Esophagus muscularis mucosa (tissue), 4 donors: Measurements from ENCODE around the gene S1PR1. TPM values are rescaled to one million over a fixed set of nuclear protein-coding genes. Genes with fewer than 3 reads are reported as not detected.
"Not testable (repeated sequence)": the region's sequence is repeated elsewhere in the genome, so short reads cannot be mapped to it uniquely, and the experiment has no call there.

ENCODE experiments used
- DNase-seq: peaks from one replicate; pipeline ENCODE4 v3.0.0-alpha.2; 2017; ENCODE audit errors: extremely low spot score
- H3K27ac ChIP-seq, 4 donors: fragments of 200-600 bp; sonication (generic); replicated peaks in 1 of 4; 1 replicate in 3 of 4; 2 replicates in 1 of 4; pipeline ENCODE4 v1.5.1; 2016 to 2019; ENCODE audit warnings: mild to moderate bottlenecking in 1 of 4
- H3K27me3 ChIP-seq, 4 donors: fragments of 200-600 bp; sonication (generic); one replicate each; pipeline versions ENCODE4 v1.5.1 to v1.6.0; 2016 to 2019
- H3K36me3 ChIP-seq, 4 donors: fragments of 200-600 bp; sonication (generic); one replicate each; pipeline ENCODE4 v1.5.1; 2016 to 2019
- H3K4me1 ChIP-seq, 4 donors: fragments of 200-600 bp; sonication (generic); one replicate each; pipeline ENCODE4 v1.5.1; 2016 to 2019
- H3K4me3 ChIP-seq, 4 donors: fragments of 200-600 bp; sonication (generic); 1 replicate in 2 of 4; 2 replicates in 2 of 4; pipeline ENCODE4 v1.5.1; 2016 to 2019; ENCODE audit warnings: mild to moderate bottlenecking in 4 of 4, moderate library complexity in 1 of 4
- H3K9me3 ChIP-seq, 4 donors: fragments of 200-600 bp; sonication (generic); 1 replicate in 3 of 4; 2 replicates in 1 of 4; pipeline ENCODE4 v1.5.1; 2016 to 2019
- CTCF ChIP-seq, 3 experiments: fragments of 200-600 bp in 2 of 3; fragments of 450-650 bp in 1 of 3; sonication (generic) in 2 of 3; IDR thresholded peaks; one replicate each; pipeline ENCODE4 v1.5.1; 2017 to 2019; ENCODE audit warnings: antibody characterized with exemption in 3 of 3, mild to moderate bottlenecking in 2 of 3, moderate library complexity in 1 of 3
- EP300 ChIP-seq: sonication (generic); formaldehyde crosslinking; IDR thresholded peaks from one replicate; pipeline ENCODE4 v1.6.1; 2017; ENCODE audit warnings: antibody characterized with exemption
- POLR2A ChIP-seq: fragments of 450-650 bp; IDR thresholded peaks from one replicate; pipeline ENCODE4 v1.6.1; 2017; ENCODE audit warnings: antibody characterized with exemption, moderate library complexity, mild to moderate bottlenecking, low read depth
- POLR2AphosphoS5 ChIP-seq, 2 donors: sonication (generic); formaldehyde crosslinking; IDR thresholded peaks; one replicate each; pipeline ENCODE4 v1.6.1; 2017; ENCODE audit warnings: antibody characterized with exemption in 2 of 2
- WGBS: methylation state at CpG from one replicate; pipeline ENCODE4 v1.1.5; 2018; 5-methylcytosine and 5-hydroxymethylcytosine counted together
- intact Hi-C: fragments of 100-400 bp; cut with DNase I; formaldehyde crosslinking; loops from one replicate; pipeline ENCODE4 v1.15.1; 2023
- total RNA-seq, 4 donors: library from RNA; depleted of rRNA; stranded (reverse); fragments of >200 nt; gene quantifications; one replicate each; pipeline versions ENCODE4 v1.1.0 to v1.2.1, GENCODE V29; 2016

The S1PR1 gene
- total RNA-seq, 4 donors from 2014 or later = 17.9 to 98.5 (median 77.4) TPM

DNA sequence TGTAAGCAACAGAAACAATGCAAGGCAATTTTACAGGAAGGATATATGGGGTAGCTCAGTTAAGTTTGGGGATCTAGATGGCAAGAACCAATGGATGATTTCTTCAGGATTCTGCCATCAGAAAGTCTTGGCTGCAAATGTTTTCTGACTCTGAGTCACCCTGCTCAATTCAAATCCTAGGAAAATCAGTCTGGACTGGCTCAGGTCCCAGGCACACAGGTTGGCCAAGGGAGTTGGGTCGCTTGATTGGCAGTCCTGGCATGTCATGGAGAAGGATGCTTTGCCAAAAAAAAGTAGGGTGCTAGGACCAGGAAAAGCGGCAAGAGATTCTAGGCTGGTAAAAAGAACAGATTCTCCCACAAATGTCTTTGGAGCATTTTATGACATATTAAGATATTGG is 28.9 kb upstream of the S1PR1 start:
- DNase-seq = no peak
- WGBS = 93% methylated on average over 2 of the region's 2 CpGs
- H3K4me3 ChIP-seq = no peak overlapping the region
- H3K27ac ChIP-seq = no peak overlapping the region
- no peaks in the 10 kb centered on the region for H3K36me3 ChIP-seq
- no peaks in the 10 kb centered on the region for H3K9me3 ChIP-seq
- no peak for TF ChIP-seq CTCF (IDR thresholded peaks at IDR 0.05)
- no peak for TF ChIP-seq EP300
- TF ChIP-seq POLR2AphosphoS5 (IDR thresholded peaks at IDR 0.05) = no peak
- TF ChIP-seq POLR2A = no peak
- peaks cover 0 to 13% (median 5%) of the 10 kb centered on the region in 4 donors for H3K4me1 ChIP-seq
- intact Hi-C loops = no loop called here
- no peaks in the 10 kb centered on the region for H3K27me3 ChIP-seq

- Histone ChIP-seq H3K9me3 (no peaks in the 10 kb centered on the region), H3K4me1 (peaks cover 0 to 10% (median 4%) of the 10 kb centered on the region in 4 donors), H3K4me3 (no peak overlapping the region), H3K27ac (no peak overlapping the region), H3K36me3 (no peaks in the 10 kb centered on the region), H3K27me3 (no peaks in the 10 kb centered on the region)
- DNase-seq = no peak
- TF ChIP-seq EP300 = no peak
- intact Hi-C loops = no loop called here
- 95% methylated on average over 6 of the region's 6 CpGs for WGBS
Observed at GRCh38 chr1:101215363-101216011, 21.3 kb upstream of the S1PR1 start.

- no peaks in the 10 kb centered on the region for H3K9me3 ChIP-seq
- 76% methylated on average over 2 of the region's 2 CpGs for WGBS
- peaks cover 0 to 10% (median 4%) of the 10 kb centered on the region in 4 donors for H3K4me1 ChIP-seq
- no peak overlapping the region for H3K27ac ChIP-seq
- intact Hi-C loops = no loop called here
- no peak overlapping the region for H3K4me3 ChIP-seq
- DNase-seq = no peak
- TF ChIP-seq CTCF (IDR thresholded peaks at IDR 0.05) (no peak), EP300 (no peak), POLR2A (no peak), POLR2AphosphoS5 (IDR thresholded peaks at IDR 0.05) (no peak)
- no peaks in the 10 kb centered on the region for H3K36me3 ChIP-seq
- H3K27me3 ChIP-seq = no peaks in the 10 kb centered on the region
Observed at GRCh38 chr1:101216623-101217022, 20.2 kb upstream of the S1PR1 start.

GRCh38 chr1:101217148-101217547 is 19.7 kb upstream of the S1PR1 start:
- Histone ChIP-seq H3K36me3 (no peaks in the 10 kb centered on the region), H3K27me3 (no peaks in the 10 kb centered on the region), H3K4me3 (no peak overlapping the region), H3K4me1 (peaks cover 0 to 10% (median 4%) of the 10 kb centered on the region in 4 donors), H3K27ac (no peak overlapping the region), H3K9me3 (no peaks in the 10 kb centered on the region)
- intact Hi-C loops = no loop called here
- no peak for DNase-seq
- WGBS = 73% methylated on average over 3 of the region's 3 CpGs
- TF ChIP-seq EP300 (no peak), POLR2AphosphoS5 (IDR thresholded peaks at IDR 0.05) (no peak), POLR2A (no peak), CTCF (IDR thresholded peaks at IDR 0.05) (no peak)

GRCh38 chr1:101218968-101219367 is 17.9 kb upstream of the S1PR1 start:
- H3K27me3 ChIP-seq, H3K4me3 ChIP-seq, DNase-seq, H3K9me3 ChIP-seq, H3K27ac ChIP-seq, intact Hi-C loops, H3K36me3 ChIP-seq: not testable (repeated sequence)
- peaks cover 0 to 10% (median 4%) of the 10 kb centered on the region in 4 donors for H3K4me1 ChIP-seq
- 98% methylated on average over 6 of the region's 6 CpGs for WGBS
